Stimulated activated CD4-positive, alpha-beta T cell treated with anti-CD3 and anti-CD28 coated beads, Interleukin-12 subunit alpha, Interleukin-12 subunit beta, amount 100 ng/mL, for 4 hours (primary cell): ENCODE results near the gene WDR7.

ENCODE experiments used
- DNase-seq: peaks from one replicate; pipeline ENCODE4 v3.0.0-alpha.2; 2020

WDR7 gene

DNA sequence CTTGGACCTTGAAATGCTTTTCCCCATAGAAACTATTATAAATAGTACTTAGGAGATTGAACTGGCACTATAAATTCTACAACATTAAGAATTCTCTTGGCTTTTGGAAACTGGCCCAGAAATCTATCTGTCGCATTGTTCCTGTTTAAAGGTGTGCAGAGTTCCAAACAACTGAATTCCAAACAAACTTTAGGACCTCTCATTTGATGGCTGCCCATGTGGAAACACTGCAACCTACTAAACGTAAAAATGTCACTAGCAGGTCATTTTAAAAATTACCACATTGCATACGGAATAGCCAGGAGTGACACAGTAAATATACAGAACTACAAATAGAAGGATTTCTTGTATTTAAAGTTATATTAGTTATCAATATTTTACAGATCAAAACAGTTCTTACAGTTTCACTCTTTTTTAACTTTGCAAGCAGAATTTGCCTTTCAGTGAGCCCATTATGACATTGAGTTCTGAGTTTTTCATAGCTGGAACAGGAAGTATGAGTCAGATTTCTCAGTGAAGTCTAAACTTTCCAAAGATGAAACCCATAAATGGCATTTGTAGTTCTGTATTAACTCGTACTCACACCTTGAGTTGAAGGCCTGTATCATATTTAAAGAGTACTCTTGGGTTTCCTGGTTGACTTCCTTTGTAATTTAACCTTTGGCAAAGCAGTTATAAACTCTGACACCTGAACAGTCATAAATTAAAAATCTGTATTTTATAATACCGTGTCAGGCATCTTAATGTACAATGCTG, 353.4 kb downstream of the WDR7 start:
- no peak for DNase-seq

DNA sequence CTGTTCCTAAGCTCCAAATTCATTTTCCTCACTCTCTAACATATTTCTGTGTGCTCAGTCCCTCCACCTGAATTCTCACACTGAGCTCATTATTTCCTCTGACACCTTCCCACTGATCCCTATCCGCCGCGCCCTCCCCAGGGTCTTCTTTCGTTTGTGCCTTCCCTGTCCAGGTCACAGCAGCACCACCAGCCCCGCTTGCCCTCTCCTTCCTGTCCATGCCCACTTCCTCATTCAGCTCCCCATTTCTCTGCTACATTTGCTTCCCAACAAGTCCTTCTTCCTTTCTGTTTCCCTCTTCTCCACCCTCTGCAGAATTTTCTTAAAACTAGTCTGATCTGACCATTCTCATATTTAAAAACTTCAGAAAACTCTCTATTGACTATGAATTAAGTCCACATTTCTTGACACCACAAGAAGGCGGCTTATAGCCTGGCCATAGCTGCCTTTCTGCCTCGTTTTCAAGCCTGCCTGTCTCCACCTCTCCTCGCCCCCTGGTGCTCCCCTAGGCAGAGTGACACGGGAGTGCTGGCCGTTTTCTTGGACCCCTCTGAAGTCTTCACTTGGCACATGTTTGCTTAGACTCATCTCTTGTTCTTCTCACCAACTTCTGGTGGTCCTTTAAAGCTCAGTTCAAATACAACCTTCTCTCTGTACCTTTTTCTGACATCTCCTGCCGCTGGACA, 357.0 kb downstream of the WDR7 start:
- no peak for DNase-seq

DNA sequence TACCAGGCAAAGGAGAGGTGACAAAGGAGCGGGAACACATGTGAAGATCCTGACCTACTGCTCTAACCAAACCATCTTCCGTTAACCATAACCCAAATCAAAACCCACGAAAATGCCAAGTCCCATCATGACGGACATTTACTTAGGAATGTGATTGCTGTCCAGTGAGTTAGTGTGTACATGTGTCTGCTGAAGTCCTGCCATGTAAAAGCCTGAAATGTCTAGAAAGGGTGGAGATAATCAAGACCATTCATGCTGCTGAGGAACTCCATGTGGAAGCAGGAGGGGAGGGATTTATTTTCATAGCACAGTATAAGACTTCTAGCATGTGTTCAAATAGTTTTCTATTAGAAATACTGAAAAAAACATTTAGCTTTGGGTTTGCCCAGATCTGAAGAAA, 358.7 kb downstream of the WDR7 start:
- DNase-seq: no peak

DNA sequence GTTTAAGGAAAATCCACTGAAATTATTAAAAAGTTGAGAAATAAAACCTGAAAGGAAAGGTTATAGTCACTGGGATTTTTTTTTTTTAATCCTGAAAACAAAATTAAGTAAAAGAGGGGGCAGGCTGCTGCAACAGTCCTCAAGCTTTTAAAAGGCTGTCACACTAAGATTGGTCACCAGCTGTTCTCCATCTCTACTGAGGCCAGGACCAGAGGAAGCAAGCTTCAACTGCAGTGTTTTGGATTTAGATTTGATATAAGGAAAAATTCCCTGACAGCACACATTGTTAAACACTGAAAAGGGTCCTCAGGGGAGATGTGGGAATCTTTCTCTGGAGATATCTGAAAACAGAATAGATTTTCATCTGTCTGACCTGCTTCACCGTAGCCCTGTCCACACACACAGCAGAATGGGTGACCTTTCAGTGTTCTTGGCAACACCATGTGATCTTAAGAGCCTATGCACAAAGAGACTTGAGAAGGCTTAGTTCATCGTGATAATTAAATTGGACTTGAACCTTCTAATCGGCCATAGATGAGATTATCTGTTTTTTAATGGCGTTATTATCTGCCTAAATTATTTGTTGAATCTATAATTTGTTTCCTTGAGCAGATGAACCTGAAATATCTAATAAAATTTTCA, 363.7 kb downstream of the WDR7 start:
- DNase-seq: no peak

DNA sequence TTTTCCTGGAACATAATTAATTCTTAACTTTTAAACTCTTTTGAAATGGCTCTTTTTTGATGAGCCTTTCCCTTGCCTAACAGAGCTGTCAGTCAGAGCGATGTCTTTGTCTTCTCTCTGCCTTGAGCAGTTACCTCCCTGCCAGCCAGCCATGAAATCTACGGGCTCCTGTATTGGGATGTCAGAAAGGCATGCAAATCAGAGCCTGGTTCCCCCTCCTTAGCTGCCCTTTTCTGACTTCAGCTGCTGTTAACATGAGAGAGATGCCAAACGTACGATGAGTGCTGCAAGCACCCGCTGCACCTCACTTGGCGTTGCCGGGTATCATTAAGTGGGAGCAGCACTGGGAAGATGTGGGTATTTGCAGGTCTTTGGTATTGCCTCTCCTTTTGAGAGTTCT, 364.3 kb downstream of the WDR7 start:
- no peak for DNase-seq

DNA sequence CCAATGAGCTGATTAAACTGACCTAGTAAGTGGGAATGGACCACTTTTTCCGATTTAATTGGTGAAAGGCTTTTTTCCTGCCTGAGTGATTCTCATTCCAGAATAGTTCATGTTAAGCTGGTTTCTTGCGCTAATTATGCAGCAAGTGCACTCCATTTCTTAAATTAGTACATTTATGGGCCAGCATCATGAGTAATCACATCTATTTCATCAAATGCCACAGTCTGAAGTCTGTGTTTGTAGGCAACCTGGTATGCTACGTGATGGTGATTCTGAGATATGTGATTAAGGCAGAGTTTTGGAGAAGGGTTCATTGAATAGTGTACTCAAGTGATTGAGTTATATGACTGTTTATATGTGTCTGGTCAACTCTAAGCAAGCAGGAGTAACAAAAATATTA, 367.7 kb downstream of the WDR7 start:
- DNase-seq: no peak

DNA sequence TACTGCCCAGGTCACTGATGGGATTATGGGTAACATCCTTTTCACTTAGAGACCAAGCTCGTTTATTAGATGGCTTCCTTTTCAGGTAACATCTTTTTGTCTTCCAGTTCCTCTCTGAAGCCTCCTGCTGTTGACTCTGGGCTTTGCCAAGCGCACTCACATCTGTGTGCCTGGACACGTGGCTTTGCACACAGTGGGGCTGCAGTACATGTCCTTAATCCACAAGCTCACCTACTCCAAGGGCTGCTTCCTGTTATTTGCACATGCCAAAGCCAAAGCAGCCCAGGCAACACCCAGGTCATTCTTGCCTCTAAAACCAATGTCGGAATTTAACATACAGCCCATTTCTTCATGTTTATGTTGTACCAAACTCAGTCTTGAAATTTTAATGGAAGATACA, 371.6 kb downstream of the WDR7 start:
- no peak for DNase-seq

DNA sequence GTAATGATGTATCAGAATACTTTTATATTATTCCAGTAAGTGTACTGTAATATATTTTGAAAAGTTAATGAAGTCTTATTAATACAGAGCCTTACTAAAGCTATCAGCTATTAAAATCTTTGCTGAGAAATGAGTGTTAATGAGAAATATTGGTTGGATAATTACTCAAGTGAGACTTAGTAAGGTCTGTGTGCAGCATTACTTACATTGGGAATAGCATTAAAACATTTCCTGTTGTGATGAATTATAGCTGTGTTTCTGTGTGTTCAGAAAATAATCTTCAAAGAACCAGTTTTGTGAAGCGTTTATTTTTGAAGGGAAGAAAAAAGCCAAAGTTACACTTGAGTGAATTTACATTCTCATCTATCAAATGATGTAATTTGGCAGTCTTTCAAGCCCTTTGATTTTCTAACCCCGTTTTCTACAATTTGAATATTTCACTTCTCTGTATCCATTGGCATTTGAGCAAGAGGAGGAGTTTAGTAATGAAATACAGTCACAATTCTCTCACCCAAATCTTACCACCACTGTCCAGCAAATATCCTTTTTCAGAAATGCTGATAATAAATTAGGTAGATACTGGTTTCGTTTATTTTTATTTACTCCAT, 372.2 kb downstream of the WDR7 start:
- no peak for DNase-seq

DNA sequence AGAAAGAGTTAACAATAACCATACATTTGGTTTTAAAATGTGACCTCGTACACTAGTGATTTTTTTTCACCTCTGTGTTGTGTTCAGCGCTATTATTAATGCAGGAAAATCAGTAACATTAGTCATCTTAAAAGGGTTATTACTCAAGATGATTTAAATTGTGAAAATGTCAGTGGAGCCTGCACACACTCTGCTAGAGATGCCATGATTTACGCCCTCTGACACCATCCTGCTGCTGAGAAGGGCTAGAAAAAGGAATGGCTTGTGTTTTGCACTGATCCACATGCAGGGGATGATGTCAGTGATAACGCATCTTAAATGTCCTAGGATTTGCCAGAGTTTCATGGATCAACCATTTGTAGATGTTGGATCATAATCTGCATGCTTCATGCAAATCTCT, 374.4 kb downstream of the WDR7 start:
- DNase-seq: no peak

DNA sequence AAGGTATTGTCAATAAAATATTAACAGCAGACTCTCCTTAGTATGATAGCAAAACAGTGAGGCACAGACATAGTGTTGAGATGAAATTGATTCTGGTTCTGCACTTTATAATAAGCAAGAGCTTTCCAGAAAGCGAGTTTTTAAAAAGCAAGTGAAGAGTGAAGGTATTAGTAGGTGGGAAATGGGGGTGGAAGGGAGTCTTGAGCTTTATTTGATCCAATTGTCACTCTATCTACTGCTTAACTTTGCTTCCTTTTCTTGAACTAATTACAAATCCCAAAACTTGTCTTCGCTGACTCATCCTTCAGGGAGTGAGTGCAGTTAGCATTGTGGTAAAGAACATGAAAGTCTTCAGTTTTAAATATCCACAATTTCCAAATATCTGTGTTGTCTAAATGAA, 375.2 kb downstream of the WDR7 start:
- no peak for DNase-seq

DNA sequence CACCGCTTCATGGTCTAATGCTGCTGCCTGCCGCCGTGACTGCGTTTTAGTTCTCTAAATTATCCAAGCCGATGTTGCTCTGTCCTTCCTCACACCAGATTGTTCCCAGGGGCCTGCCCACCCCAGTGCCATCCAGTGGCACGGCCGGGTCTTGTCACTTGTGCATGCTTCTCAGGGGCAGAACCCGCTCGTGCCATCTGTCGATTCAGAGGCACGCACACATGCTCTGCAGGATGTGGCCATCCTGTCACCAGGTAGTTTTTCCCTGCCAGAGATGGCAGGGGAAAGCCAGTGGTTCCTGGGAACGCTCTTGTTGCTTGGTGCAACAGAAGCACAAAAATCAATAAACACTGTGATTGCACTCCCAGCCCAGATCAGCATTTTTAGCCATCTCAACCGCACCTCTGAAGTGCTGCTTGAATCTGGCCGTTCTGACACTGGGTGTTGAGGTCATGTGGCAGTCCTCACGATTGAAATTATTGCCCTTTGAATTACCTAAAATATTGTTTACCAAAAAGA, 376.1 kb downstream of the WDR7 start:
- DNase-seq: no peak

DNA sequence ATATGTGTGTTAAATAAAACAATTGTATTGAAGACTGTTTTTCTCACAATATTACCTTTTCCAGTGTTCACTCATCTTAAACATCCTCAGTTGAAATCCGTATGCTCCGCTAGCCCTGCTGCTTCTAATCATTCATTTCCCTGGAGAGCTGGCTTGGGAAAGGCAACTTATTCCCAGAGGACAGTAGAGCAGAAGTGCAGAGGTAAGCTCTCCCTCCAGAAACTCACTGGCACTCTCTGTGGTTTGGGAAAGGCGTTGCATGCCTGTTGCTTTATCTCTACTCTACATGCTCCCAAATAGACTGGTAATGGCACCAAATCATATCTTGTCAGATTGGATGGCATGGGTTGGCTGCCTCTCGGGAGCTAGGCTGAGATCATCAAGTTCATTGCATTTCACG, 378.6 kb downstream of the WDR7 start:
- no peak for DNase-seq

DNA sequence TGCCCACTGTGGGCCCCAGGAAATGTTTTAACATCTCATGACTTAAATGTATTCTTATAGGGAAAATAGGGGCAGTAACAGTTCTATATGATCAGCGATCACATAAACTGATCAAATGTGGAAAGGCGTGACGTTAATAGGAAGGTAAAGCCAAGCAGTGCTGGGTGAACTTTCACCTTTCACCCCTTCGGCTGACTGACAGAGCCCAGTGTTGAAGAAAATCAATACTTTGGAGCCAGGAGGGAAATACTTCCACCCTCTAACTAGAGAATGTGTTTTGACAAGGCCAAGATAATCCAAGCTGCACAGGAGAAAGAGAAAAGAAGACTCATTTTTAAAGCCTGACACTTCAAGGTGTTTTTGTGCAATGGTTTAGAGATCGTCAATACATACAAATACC, 379.3 kb downstream of the WDR7 start:
- no peak for DNase-seq

DNA sequence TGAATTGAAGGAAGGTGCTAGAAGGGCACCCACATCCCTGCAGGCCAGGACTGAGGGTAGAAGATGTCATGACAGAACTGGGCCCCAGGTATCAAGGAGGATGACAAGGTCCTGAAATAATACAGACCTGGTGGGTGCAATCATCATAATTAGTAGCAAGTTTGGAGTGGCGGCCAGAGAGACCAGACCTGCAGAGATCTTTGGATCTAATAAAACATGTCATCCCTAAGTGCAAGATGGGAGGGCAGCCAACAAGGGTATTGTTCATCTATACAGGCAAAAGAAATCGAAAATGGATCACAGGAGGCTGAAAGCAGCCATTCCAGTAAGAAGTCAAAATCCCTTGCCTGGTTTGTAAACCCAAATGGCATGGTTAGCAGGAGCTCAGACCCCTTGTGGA, 384.4 kb downstream of the WDR7 start:
- no peak for DNase-seq

DNA sequence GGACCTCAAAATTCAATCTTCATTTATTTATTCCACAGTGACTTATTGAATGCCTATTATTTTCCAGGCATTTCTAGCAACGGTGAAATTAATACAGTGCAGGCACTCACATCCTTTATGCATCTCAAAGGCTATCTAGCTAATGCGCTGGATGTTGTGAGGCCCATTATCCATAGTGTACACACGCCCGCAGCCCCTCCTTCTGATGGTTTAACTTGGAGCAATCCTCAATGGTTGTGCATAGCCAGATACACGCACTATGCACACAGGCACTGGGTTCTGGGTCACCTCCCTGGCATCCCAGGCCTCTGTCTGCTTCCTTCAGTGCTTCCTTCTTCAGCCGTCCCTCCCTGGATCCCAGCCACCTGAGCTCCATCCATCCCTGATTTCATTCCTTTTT, 387.2 kb downstream of the WDR7 start:
- no peak for DNase-seq

DNA sequence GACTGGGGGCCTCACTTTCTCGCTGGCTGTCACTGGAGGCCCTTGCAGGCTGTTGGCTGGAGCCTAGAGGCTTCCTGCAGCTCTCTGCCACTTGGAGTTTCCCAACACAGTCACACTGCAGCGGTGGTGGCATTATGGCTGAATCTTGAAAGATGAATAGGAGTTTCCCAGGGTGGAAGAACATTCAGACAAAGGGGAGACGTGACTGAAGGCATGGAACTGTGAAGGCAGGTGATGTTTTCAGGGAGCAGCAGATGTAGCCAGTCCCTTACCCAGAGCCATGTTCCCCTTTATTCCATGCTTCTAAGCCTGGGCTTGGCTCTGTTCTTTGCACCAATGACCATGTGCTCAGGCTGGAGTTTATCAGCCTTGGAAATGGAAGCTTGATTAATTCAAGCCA, 389.0 kb downstream of the WDR7 start:
- DNase-seq: no peak

DNA sequence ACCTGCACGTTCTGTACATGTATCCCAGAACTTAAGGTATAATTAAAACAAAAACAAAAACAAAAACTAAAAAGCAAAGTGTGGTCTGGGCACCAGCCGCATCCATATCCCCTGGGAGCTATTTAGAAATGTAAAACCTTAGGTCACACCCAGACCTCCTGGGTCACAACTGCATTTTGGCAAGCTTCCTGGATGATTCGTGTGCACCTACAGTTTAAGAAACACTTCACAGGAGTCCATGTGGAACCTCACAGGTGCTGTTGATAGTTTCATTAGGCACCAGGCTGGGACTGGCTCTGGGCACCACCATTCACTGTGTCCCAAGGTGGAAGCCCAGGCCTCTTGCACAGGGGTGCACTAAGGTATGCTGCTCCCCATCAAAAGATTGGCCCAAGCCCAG, 392.1 kb downstream of the WDR7 start:
- no peak for DNase-seq

DNA sequence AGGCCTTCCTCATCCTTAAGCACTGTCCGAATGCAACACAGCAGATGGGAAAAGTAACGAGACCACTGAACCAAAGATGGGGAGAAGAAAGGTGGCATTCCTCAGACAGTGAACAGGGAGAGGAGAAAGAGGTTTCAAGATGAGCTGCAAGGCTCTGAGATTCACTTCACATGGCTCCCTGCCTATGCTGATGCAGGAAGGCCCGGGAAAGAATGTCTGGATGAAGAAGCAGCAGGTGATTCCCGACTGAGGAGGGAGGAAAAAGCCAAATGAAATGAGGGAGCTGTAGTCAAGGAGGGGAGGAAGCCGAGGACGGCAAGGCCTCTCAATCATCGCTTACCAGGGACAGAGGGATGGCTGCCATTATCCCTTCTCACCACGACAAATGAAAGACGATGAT, 397.2 kb downstream of the WDR7 start:
- DNase-seq: no peak

DNA sequence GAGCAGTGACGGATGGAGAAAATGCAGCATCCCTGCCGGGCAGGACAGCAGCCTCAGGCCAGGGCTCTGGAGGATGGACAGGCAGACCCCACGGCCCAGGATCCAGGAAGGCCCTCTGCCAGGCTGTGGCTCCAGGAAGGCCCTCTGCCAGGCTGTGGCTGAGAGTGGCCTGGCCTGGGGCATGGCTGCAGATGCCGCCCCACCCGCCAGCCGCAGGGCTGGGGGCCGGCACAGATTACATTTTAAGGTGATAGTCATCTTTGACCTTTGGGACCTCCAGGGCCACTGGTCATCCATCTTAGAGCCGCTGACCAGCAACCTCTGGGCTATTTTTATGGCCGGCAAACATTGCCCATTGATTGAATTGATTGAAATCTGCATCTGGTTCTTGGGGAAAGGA, 397.7 kb downstream of the WDR7 start:
- DNase-seq: no peak

DNA sequence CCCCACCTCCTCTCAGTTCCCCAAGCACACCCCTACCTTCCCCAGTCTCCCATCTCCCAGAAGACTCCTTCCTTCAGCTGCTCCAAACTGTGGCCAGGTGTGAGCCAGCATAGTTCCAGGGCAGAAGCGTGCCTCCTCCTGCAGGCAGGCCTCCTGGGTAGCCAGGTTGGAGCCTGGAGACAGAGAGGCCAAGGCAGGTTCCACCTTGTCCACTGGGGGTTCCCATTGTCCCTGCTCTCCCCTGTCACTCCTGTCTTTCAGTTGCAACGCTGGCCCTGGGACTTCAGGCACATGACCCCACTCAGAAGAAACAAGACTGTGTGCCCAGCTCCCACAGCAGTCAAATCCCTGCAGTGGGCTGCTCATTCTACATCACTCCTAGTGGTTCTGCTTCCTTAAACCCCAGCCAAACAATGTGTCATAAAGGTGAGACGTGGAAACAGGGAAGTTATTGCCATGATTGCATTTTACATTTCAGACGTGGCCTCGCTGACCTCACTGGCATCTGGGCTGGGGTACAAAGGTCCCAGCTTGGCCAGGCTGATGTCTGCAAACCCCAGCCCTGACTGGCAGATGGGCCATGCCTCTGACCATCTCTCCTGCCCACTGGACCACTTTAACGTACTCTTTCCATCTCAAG, 399.3 kb downstream of the WDR7 start:
- no peak for DNase-seq

DNA sequence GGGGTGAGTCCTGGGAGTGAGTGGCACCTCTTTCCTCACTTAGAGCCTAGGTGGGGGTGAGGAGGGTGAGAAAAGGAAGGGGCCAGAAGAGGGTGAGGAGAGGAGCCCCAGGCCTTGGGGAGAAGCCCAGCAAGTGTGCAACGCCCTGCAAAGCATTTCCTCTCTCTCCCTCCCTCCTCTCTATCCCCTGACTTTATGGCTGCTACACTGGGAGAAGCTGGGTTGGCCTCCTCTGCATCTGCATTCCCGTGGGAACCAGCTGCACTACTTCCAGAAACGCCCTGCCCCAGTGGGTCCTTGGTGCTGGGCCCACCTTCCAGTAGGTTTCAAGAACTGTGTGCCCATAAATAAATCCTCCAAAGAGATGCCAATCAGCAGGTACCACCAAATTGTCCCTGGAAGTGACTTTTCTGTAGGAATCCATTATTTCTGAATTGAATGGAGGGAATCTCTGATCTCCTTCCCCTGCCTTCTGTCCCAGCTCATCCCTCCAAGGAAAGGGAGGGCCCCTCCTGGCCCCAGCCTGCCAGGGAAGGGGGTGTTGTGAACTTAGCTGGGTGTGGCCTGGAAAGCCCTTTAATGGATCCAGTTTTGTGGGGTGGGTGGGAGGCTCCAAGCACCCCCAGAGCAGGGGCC, 400.0 kb downstream of the WDR7 start:
- no peak for DNase-seq

DNA sequence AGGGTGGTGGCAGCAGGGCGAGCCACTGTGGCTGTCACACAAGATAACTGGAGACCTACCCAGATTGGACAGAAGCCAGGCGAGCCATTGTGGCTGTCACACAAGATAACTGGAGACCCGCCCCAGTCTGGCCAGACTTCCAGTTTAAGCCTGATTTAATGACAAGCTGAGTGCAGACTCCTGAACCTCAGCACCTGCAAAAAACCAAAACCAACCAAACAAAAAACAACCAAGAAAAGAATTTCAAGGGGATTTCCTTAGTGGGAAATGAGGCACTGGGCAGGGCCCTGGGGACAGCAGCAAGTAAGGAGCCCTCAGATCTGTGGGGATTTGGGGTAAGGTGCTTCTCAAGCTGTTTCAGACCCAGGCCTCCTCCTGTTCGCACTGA, 400.5 kb downstream of the WDR7 start:
- DNase-seq: no peak

DNA sequence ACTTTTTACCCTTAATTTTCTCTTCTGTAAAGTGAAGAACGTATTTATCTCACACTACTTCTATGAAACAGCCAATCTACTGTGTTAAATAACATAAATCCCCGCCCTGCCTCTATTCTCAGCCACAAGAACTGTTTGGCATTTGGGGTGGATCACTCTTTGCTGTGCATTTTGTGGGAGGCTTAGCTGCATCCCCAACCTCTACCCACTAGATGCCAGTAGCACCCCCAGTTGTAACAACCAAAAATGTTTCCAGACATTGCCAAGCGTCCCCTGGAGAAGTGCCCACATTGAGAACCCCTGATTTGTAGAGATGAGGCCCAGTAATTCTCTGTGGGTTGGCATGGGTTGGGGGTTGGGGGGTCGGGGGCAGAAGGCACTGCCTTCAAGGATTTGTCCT, 401.0 kb downstream of the WDR7 start:
- no peak for DNase-seq
